GM21528 (cell line): ENCODE results near the gene PARL.

Source experiments
- ATAC-seq: cut with Tn5 transposase; IDR thresholded peaks from one replicate; pipeline ENCODE4 v1.9.1; 2021; ENCODE audit warnings: mild to moderate bottlenecking, moderate library complexity; ENCODE audit not compliant: unreplicated experiment, low FRiP score

PARL gene

GRCh38 chr3:183819831-183820230 is 64.8 kb downstream of the PARL start:
- ATAC-seq = no peak

GRCh38 chr3:183818706-183819624 is 65.7 kb downstream of the PARL start:
- no peak for ATAC-seq

GRCh38 chr3:183818041-183818620 is 66.5 kb downstream of the PARL start:
- no peak for ATAC-seq

GRCh38 chr3:183817639-183818038 is 67.0 kb downstream of the PARL start:
- ATAC-seq = no peak

- ATAC-seq = no peak
These were observed 67.8 kb downstream of the PARL start for GRCh38 chr3:183816681-183817510.

GRCh38 chr3:183815951-183816475 is 68.7 kb downstream of the PARL start:
- ATAC-seq = no peak

GRCh38 chr3:183815563-183815940 is 69.1 kb downstream of the PARL start:
- no peak for ATAC-seq

GRCh38 chr3:183814240-183814639 is 70.4 kb downstream of the PARL start:
- no peak for ATAC-seq

- no peak for ATAC-seq
These were observed 71.8 kb downstream of the PARL start for GRCh38 chr3:183812761-183813445.

GRCh38 chr3:183811638-183812037 is 73.0 kb downstream of the PARL start:
- no peak for ATAC-seq

GRCh38 chr3:183810643-183811594 is 73.8 kb downstream of the PARL start:
- ATAC-seq = no peak

- ATAC-seq = no peak
These were observed 75.4 kb downstream of the PARL start for GRCh38 chr3:183809270-183809669.

- ATAC-seq = no peak
These were observed 76.3 kb downstream of the PARL start for GRCh38 chr3:183808355-183808754.

GRCh38 chr3:183807881-183808280 is 76.8 kb downstream of the PARL start:
- no peak for ATAC-seq

GRCh38 chr3:183807209-183807728 is 77.4 kb downstream of the PARL start:
- no peak for ATAC-seq

- no peak for ATAC-seq
These were observed 81.7 kb downstream of the PARL start for GRCh38 chr3:183802989-183803388.

GRCh38 chr3:183801601-183802000 is 83.1 kb downstream of the PARL start:
- no peak for ATAC-seq

- ATAC-seq = no peak
These were observed 84.3 kb downstream of the PARL start for GRCh38 chr3:183800243-183800863.

- no peak for ATAC-seq
These were observed 85.2 kb downstream of the PARL start for GRCh38 chr3:183799461-183799860.
